Gastroesophageal sphincter (tissue), 4 donors: ENCODE results near the gene IL3RA. TPM values are rescaled to one million over a fixed set of nuclear protein-coding genes. Genes with fewer than 3 reads are reported as not detected.
"Not testable (repeated sequence)": the region's sequence is repeated elsewhere in the genome, so short reads cannot be mapped to it uniquely, and the experiment has no call there.

Source experiments
- ATAC-seq: fragments of 150-250 bp; one replicate; pipeline ENCODE4 v1.9.1; 2016; ENCODE audit warnings: mild to moderate bottlenecking, moderate library complexity
- H3K27ac ChIP-seq, 4 donors: fragments of 200-600 bp; sonication (generic) in 3 of 4; 1 replicate in 3 of 4; 2 replicates in 1 of 4; pipeline ENCODE4 v1.5.1; 2016 to 2019
- H3K27me3 ChIP-seq: fragments of 200-600 bp; sonication (generic); one replicate; pipeline ENCODE4 v1.5.1; 2019
- H3K36me3 ChIP-seq, 2 donors: fragments of 200-600 bp; sonication (generic); one replicate each; pipeline ENCODE4 v1.5.1; 2019; ENCODE audit warnings: control low read depth in 1 of 2
- H3K4me1 ChIP-seq, 3 donors: fragments of 200-600 bp; sonication (generic); 1 replicate in 2 of 3; 2 replicates in 1 of 3; pipeline ENCODE4 v1.5.1; 2016 to 2019; ENCODE audit warnings: control low read depth in 2 of 3
- H3K4me3 ChIP-seq, 2 donors: fragments of 200-600 bp; sonication (generic); one replicate each; pipeline ENCODE4 v1.5.1; 2019; ENCODE audit warnings: mild to moderate bottlenecking in 1 of 2, moderate library complexity in 1 of 2
- H3K9me3 ChIP-seq, 3 donors: fragments of 200-600 bp; sonication (generic); one replicate each; pipeline ENCODE4 v1.5.1; 2017 to 2019; ENCODE audit warnings: control low read depth in 2 of 3
- EP300 ChIP-seq: sonication (generic); formaldehyde crosslinking; IDR thresholded peaks from one replicate; pipeline ENCODE4 v1.6.1; 2017; ENCODE audit warnings: antibody characterized with exemption, mild to moderate bottlenecking
- POLR2A ChIP-seq, 2 donors: fragments of 450-650 bp; IDR thresholded peaks; one replicate each; pipeline ENCODE4 v1.6.1; 2017; ENCODE audit warnings: antibody characterized with exemption in 2 of 2, mild to moderate bottlenecking in 2 of 2, moderate library complexity in 1 of 2
- POLR2AphosphoS5 ChIP-seq: sonication (generic); formaldehyde crosslinking; IDR thresholded peaks from one replicate; pipeline ENCODE4 v1.6.1; 2017; ENCODE audit warnings: antibody characterized with exemption
- WGBS, 2 donors: methylation state at CpG; one replicate each; pipeline ENCODE4 v1.1.5; 2018; ENCODE audit warnings: low coverage in 1 of 2; 5-methylcytosine and 5-hydroxymethylcytosine counted together
- total RNA-seq, 4 donors: library from RNA; depleted of rRNA; stranded (reverse); fragments of >200 nt; gene quantifications; one replicate each; pipeline ENCODE4 v1.1.0, GENCODE V29; 2016
- TF ChIP-seq, protein P1 (sequence below), 4 experiments: fragments of 200-600 bp in 2 of 4; fragments of 450-650 bp in 2 of 4; sonication (generic) in 1 of 4; IDR thresholded peaks; one replicate each; pipeline ENCODE4 v1.5.1; 2017 to 2019; ENCODE audit warnings: antibody characterized with exemption in 4 of 4, mild to moderate bottlenecking in 2 of 4, moderate library complexity in 2 of 4

The IL3RA gene
- total RNA-seq, 4 donors from 2014 or later: 3.6 to 10.2 (median 6.7) TPM

DNA sequence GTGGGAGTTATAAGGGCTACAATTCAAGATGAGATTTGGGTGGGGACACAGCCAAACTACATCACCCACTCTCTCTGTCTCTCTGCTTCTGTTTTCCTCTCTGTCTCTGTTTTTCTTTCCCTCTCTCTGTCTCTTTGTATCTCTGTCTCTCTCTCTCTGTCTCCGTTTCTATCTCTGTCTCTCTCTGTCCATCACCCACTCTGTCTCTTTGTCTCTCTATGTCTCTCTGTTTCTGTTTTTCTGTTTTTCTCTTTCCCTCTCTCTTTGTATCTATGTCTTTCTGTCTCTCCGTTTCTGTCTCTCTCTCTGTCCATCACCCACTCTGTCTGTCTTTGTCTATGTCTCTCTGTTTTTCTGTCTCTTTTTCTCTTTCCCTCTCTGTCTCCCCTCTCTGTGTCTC, 25.3 kb downstream of the IL3RA start:
- no peak for TF ChIP-seq POLR2AphosphoS5
- no peak for TF ChIP-seq POLR2A (IDR thresholded peaks at IDR 0.05)
- TF ChIP-seq, protein P1, sequence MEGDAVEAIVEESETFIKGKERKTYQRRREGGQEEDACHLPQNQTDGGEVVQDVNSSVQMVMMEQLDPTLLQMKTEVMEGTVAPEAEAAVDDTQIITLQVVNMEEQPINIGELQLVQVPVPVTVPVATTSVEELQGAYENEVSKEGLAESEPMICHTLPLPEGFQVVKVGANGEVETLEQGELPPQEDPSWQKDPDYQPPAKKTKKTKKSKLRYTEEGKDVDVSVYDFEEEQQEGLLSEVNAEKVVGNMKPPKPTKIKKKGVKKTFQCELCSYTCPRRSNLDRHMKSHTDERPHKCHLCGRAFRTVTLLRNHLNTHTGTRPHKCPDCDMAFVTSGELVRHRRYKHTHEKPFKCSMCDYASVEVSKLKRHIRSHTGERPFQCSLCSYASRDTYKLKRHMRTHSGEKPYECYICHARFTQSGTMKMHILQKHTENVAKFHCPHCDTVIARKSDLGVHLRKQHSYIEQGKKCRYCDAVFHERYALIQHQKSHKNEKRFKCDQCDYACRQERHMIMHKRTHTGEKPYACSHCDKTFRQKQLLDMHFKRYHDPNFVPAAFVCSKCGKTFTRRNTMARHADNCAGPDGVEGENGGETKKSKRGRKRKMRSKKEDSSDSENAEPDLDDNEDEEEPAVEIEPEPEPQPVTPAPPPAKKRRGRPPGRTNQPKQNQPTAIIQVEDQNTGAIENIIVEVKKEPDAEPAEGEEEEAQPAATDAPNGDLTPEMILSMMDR (IDR thresholded peaks at IDR 0.05): no peak
- TF ChIP-seq EP300: no peak
- no peak for ATAC-seq
- 85 to 94% methylated on average over 2 of the region's 2 CpGs for WGBS, 2 donors
- H3K9me3 ChIP-seq: peaks cover 0 to 15% (median 0%) of the 10 kb centered on the region in 3 donors
- H3K27ac ChIP-seq: no peak overlapping the region
- peaks cover 0 to 79% of the 10 kb centered on the region in 2 donors for H3K36me3 ChIP-seq
- H3K27me3 ChIP-seq: no peaks in the 10 kb centered on the region
- no peaks in the 10 kb centered on the region for H3K4me1 ChIP-seq
- H3K4me3 ChIP-seq: no peak overlapping the region

DNA sequence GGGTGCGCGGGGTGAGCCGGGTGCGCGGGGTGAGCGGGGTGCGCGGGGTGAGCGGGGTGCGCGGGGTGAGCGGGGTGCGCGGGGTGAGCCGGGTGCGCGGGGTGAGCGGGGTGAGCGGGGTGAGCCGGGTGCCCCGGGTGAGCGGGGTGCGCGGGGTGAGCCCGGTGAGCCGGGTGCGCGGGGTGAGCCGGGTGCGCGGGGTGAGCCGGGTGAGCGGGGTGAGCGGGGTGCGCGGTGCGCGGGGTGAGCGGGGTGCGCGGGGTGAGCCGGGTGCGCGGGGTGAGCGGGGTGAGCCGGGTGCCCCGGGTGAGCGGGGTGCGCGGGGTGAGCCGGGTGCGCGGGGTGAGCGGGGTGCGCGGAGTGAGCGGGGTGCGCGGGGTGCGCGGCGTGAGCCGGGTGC, 29.8 kb downstream of the IL3RA start:
- H3K9me3 ChIP-seq, H3K27me3 ChIP-seq, H3K4me1 ChIP-seq, H3K27ac ChIP-seq, ATAC-seq, H3K4me3 ChIP-seq: not testable (repeated sequence)
- peaks cover 0 to 46% of the 10 kb centered on the region in 2 donors for H3K36me3 ChIP-seq
- WGBS, 2 donors: no CpG with 5 or more reads among the region's 63 CpGs

DNA sequence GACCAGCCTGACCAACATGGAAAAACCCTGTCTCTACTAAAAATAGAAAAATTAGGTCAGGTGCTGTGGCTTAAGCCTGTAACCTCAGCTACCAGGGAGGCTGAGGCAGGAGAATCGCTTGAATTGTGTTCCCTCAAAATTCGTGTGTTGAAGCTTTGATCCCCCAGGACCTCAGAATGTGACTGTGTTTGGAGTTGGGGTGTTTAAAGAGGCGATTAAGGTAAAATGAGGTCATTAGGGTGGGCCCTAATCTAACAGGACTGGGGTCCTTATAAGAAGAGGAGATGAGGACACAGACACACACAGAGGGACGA, 31.8 kb downstream of the IL3RA start:
- H3K27ac ChIP-seq: no peak overlapping the region
- ATAC-seq: no peak
- H3K27me3 ChIP-seq: no peaks in the 10 kb centered on the region
- H3K4me3 ChIP-seq: no peak overlapping the region
- TF ChIP-seq, protein P1 (IDR thresholded peaks at IDR 0.05): no peak
- TF ChIP-seq POLR2A (IDR thresholded peaks at IDR 0.05) (no peak), POLR2AphosphoS5 (no peak), EP300 (no peak)
- no peaks in the 10 kb centered on the region for H3K4me1 ChIP-seq
- H3K36me3 ChIP-seq: peaks cover 0 to 27% of the 10 kb centered on the region in 2 donors
- WGBS, 2 donors: 64 to 80% methylated on average over 1 to 3 of the region's 4 CpGs
- no peaks in the 10 kb centered on the region for H3K9me3 ChIP-seq

DNA sequence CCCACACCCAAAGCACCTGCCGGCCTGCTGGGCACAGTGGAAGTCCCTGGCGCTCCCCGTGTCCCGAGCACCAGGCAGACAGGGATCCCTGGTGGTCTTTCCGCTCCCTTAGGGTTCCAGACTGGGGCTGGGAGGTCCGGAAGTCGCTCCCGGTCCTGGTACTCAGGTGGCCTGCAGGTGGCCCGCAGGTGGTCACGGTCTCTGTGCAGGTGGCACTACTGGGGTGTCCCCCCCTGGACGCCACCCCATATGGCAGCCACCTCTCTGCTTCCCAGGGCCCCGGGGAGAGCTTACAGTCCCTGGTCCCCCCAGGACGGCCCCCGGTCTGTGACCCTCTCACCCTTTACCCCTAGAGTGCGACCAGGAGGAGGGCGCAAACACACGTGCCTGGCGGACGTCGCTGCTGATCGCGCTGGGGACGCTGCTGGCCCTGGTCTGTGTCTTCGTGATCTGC, 41.7 kb downstream of the IL3RA start:
- TF ChIP-seq POLR2AphosphoS5 (no peak), POLR2A (IDR thresholded peaks at IDR 0.05) (no peak), EP300 (no peak)
- TF ChIP-seq, protein P1 (IDR thresholded peaks at IDR 0.05): no peak
- Histone ChIP-seq H3K9me3 (no peaks in the 10 kb centered on the region), H3K4me3 (no peak overlapping the region), H3K4me1 (no peaks in the 10 kb centered on the region), H3K36me3 (peaks cover 0 to 35% of the 10 kb centered on the region in 2 donors), H3K27ac (no peak overlapping the region), H3K27me3 (no peaks in the 10 kb centered on the region)
- ATAC-seq: peak; percentile 15
- 87 to 89% methylated on average over 3 to 7 of the region's 24 CpGs for whole genome bisulfite sequencing, 2 donors

DNA sequence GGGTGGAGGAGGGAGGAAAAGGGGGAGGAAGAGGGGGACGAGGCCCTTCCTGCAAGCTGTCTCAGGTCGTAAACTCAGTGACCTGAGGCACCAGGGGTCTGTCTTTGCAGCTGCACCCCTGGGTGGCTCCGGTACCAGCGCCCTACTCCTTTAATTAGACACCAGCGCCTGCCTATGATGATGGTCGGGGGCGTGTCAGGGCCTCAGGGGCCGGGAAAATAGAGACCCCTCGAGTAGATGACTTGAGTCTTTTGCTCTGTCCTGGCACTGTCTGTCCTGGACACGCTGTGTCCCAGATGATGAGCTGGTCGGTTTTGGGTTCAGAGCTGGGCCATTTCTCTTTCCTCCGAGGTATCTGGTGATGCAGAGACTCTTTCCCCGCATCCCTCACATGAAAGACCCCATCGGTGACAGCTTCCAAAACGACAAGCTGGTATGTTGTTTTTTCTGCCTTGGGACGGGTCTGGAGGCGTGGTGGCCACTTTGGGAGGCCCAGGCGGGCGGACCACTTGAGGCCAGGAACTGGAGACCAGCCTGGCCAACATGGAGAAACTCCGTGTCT, 44.2 kb downstream of the IL3RA start:
- 48% methylated on average over 6 to 12 of the region's 20 CpGs for WGBS, 2 donors
- TF ChIP-seq, protein P1 (IDR thresholded peaks at IDR 0.05): no peak
- peak; percentile 9 for TF ChIP-seq POLR2AphosphoS5
- ATAC-seq: peak; percentile 10
- Histone ChIP-seq H3K27ac (peak overlapping the region in 1 of 4 donors; percentile 24), H3K4me3 (no peak overlapping the region), H3K36me3 (peaks cover 0 to 59% of the 10 kb centered on the region in 2 donors), H3K4me1 (no peaks in the 10 kb centered on the region), H3K9me3 (no peaks in the 10 kb centered on the region), H3K27me3 (no peaks in the 10 kb centered on the region)
